Measurements from ENCODE around the gene BMP5. TPM values are rescaled to one million over a fixed set of nuclear protein-coding genes. Genes with fewer than 3 reads are reported as not detected.

BMP5 gene
- total and polyA plus RNA-seq, 2 of the 8 experiments (the other 6 are each of a cell fraction or from before 2014, with no cell fraction given) = 0.02 TPM; not detected in 1

DNA sequence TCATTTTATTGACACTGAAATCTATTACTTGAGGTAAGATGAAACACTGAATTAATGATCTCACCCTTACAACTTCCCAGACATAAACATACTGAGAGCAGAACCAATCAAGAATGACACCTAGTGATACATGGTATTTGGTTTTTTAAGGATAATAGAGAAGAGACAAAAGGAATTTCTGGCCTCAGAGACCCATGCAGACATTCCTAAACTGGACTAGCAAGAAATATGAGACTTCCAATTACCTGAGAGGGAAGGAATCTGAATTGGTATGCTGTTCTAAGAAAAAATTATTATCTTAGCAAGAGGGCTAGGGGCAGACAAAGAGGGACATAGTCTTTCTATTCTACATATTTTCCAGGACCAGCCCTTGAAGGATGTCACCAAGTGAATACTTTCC is 141.1 kb downstream of the BMP5 start (continued):
- TF ChIP-seq, protein P1, sequence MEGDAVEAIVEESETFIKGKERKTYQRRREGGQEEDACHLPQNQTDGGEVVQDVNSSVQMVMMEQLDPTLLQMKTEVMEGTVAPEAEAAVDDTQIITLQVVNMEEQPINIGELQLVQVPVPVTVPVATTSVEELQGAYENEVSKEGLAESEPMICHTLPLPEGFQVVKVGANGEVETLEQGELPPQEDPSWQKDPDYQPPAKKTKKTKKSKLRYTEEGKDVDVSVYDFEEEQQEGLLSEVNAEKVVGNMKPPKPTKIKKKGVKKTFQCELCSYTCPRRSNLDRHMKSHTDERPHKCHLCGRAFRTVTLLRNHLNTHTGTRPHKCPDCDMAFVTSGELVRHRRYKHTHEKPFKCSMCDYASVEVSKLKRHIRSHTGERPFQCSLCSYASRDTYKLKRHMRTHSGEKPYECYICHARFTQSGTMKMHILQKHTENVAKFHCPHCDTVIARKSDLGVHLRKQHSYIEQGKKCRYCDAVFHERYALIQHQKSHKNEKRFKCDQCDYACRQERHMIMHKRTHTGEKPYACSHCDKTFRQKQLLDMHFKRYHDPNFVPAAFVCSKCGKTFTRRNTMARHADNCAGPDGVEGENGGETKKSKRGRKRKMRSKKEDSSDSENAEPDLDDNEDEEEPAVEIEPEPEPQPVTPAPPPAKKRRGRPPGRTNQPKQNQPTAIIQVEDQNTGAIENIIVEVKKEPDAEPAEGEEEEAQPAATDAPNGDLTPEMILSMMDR (IDR thresholded peaks at IDR 0.05; ENCODE audit: control extremely low read depth in 1 of 3, insufficient read depth in 1 of 3, low read depth in 1 of 3, low read length in 3 of 3) = no peak
- TF ChIP-seq CREB1 (IDR thresholded peaks at IDR 0.05) (no peak), POLR2AphosphoS5 (IDR thresholded peaks at IDR 0.05; ENCODE audit: low read depth, low read length) (no peak), EP300 (IDR thresholded peaks at IDR 0.05; ENCODE audit: borderline replicate concordance in 1 of 2, low read depth in 2 of 2, low read length in 2 of 2) (no peak)
